Skeletal muscle tissue (tissue), 4 donors: ENCODE results near the gene CD4. TPM values are rescaled to one million over a fixed set of nuclear protein-coding genes. Genes with fewer than 3 reads are reported as not detected.

ENCODE experiments used
- H3K27ac ChIP-seq: one replicate; pipeline ENCODE4 v1.7.0; 2013; ENCODE audit warnings: mild to moderate bottlenecking, low read depth, low read length, inconsistent platforms
- H3K27me3 ChIP-seq, 3 donors: one replicate each; pipeline ENCODE4 v1.7.0; 2013; ENCODE audit warnings: low read length in 3 of 3; ENCODE audit not compliant: control insufficient read depth in 3 of 3, insufficient read depth in 3 of 3
- H3K36me3 ChIP-seq, 3 donors: one replicate each; pipeline ENCODE4 v1.7.0; 2013; ENCODE audit warnings: low read length in 3 of 3; ENCODE audit not compliant: control insufficient read depth in 3 of 3, insufficient read depth in 3 of 3
- H3K4me1 ChIP-seq, 3 donors: one replicate each; pipeline ENCODE4 v1.7.0; 2013; ENCODE audit warnings: low read length in 3 of 3, mild to moderate bottlenecking in 3 of 3; ENCODE audit not compliant: control insufficient read depth in 3 of 3, insufficient read depth in 3 of 3
- H3K4me3 ChIP-seq, 3 donors: one replicate each; pipeline ENCODE4 v1.7.0; 2013; ENCODE audit warnings: low read length in 3 of 3
- H3K9ac ChIP-seq, 3 donors: one replicate each; pipeline ENCODE4 v1.7.0; 2013; ENCODE audit warnings: low read length in 3 of 3, mild to moderate bottlenecking in 3 of 3, moderate library complexity in 2 of 3, low read depth in 1 of 3
- H3K9me3 ChIP-seq, 3 donors: one replicate each; pipeline ENCODE4 v1.7.0; 2013; ENCODE audit warnings: low read length in 3 of 3; ENCODE audit not compliant: control insufficient read depth in 3 of 3
- total RNA-seq: library from RNA; depleted of rRNA; stranded (reverse); fragments of >200 nt; gene quantifications from one replicate; pipeline ENCODE4 v1.2.3, GENCODE V29; 2014
- donor health status: Osteomylitis.

Gene CD4
- total RNA-seq, 1 donor from 2014 or later = 6.8 TPM

GRCh38 chr12:6752167-6752920 lies 37.0 kb upstream of the CD4 start:
- H3K36me3 ChIP-seq = peaks cover 40 to 46% (median 44%) of the 10 kb centered on the region in 3 donors
- peak overlapping the region; percentile 96 to 98 (median 97) for H3K4me3 ChIP-seq
- H3K27me3 ChIP-seq = no peaks in the 10 kb centered on the region
- H3K4me1 ChIP-seq = peaks cover 11 to 18% (median 14%) of the 10 kb centered on the region in 3 donors
- H3K27ac ChIP-seq = peak overlapping the region; percentile 100
- no peaks in the 10 kb centered on the region for H3K9me3 ChIP-seq
- H3K9ac ChIP-seq = peak overlapping the region; percentile 97 to 99 (median 99)

DNA sequence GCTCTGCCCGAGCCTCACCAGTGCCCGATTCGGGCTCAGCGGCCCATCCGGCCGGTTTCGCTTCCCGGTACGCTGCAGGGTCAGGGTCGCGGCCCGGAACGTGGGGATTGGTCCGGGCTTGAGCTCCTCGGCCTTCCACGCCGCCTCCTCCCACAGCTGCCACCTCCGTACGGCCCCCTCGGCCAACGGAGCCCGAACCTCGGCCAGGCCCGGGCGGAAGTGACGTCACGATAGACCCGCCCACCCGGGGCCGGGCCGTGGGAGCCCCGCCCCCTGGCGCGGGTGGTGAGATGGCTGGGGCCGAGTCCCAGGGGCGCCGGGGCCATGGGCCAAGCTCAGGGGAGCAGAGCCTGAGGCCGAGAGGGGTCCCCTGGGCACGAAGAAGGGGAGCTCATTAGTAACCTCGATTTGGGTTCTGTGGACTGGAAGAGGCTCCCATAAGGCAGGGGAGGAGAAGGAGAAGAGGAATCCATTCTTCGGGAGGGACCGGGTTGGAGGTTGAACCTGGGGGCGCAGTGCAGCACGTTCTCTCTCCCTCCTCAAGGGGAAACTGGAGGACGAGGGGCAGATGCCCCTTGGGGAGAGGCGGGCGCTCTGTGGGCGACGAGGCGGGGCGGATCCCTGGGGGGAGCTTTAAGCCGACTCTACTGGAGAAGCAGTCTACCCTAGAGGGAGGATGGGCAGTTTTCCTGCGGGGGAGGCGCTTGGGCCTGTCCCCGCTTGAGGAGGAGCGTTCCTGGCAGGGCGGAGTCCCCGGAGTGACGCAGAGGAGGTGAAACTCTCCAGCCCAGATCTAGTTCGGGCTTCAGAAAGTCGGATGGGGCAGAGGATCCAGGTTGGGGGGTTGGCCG lies 36.2 kb upstream of the CD4 start, which contains the start of gene MLF2:
TSS of gene MLF2 (minus strand) at position 221 of the 851 bp plus-strand sequence. CDS start 807 bp downstream, outside the sequence.
- no peaks in the 10 kb centered on the region for H3K9me3 ChIP-seq
- no peaks in the 10 kb centered on the region for H3K27me3 ChIP-seq
- H3K36me3 ChIP-seq = peaks cover 32 to 38% (median 36%) of the 10 kb centered on the region in 3 donors
- peak within 1 kb of the TSS; percentile 99 for H3K9ac ChIP-seq
- H3K4me1 ChIP-seq = peaks cover 11 to 18% (median 14%) of the 10 kb centered on the region in 3 donors
- peak within 1 kb of the TSS; percentile 100 for H3K27ac ChIP-seq
- H3K4me3 ChIP-seq = peak within 1 kb of the TSS; percentile 96 to 98 (median 97)

- peak overlapping the region; percentile 99 for H3K9ac ChIP-seq
- no peaks in the 10 kb centered on the region for H3K27me3 ChIP-seq
- peaks cover 11 to 18% (median 14%) of the 10 kb centered on the region in 3 donors for H3K4me1 ChIP-seq
- H3K9me3 ChIP-seq = no peaks in the 10 kb centered on the region
- H3K36me3 ChIP-seq = peaks cover 25 to 32% (median 29%) of the 10 kb centered on the region in 3 donors
- peak overlapping the region; percentile 100 for H3K27ac ChIP-seq
- H3K4me3 ChIP-seq = peak overlapping the region; percentile 31 to 98 (median 38)
These were observed 35.5 kb upstream of the CD4 start for GRCh38 chr12:6753772-6754356.

DNA sequence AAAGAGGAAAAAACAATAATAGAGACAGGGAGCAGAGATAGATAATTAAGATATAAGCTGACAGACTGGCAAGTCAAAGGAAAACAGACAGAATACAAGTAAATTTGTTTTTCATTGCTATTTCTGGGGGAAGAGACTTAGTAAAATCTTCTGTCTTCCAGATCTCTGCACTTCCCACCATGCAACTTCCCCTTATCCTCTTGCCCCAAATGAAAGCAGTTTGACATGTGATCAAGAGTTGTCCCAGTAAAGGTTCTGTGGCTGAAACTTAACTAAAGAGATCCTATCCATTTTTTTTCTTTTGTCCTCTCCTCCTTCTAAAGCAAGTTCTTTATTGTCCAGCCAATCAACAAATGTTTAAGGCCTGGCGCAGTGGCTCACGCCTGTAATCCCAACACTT lies 34.9 kb upstream of the CD4 start:
- Histone ChIP-seq H3K36me3 (peaks cover 20 to 27% (median 24%) of the 10 kb centered on the region in 3 donors), H3K9me3 (no peaks in the 10 kb centered on the region), H3K27me3 (no peaks in the 10 kb centered on the region), H3K4me1 (peaks cover 11 to 18% (median 14%) of the 10 kb centered on the region in 3 donors), H3K27ac (peak overlapping the region; percentile 100), H3K9ac (no peak overlapping the region), H3K4me3 (no peak overlapping the region)

GRCh38 chr12:6757028-6757690 lies 32.2 kb upstream of the CD4 start:
- peaks cover 0 to under 1% (median 0%) of the 10 kb centered on the region in 3 donors for H3K36me3 ChIP-seq
- no peak overlapping the region for H3K27ac ChIP-seq
- peaks cover 7 to 13% (median 9%) of the 10 kb centered on the region in 3 donors for H3K4me1 ChIP-seq
- no peak overlapping the region for H3K9ac ChIP-seq
- no peak overlapping the region for H3K4me3 ChIP-seq
- H3K9me3 ChIP-seq = no peaks in the 10 kb centered on the region
- no peaks in the 10 kb centered on the region for H3K27me3 ChIP-seq

GRCh38 chr12:6758506-6759095 lies 30.7 kb upstream of the CD4 start:
- peaks cover 7 to 11% (median 9%) of the 10 kb centered on the region in 3 donors for H3K4me1 ChIP-seq
- H3K9me3 ChIP-seq = no peaks in the 10 kb centered on the region
- no peaks in the 10 kb centered on the region for H3K36me3 ChIP-seq
- H3K27ac ChIP-seq = no peak overlapping the region
- H3K9ac ChIP-seq = no peak overlapping the region
- H3K4me3 ChIP-seq = no peak overlapping the region
- no peaks in the 10 kb centered on the region for H3K27me3 ChIP-seq

GRCh38 chr12:6759741-6760140 lies 29.6 kb upstream of the CD4 start:
- Histone ChIP-seq H3K27ac (no peak overlapping the region), H3K36me3 (no peaks in the 10 kb centered on the region), H3K9ac (no peak overlapping the region), H3K4me3 (no peak overlapping the region), H3K4me1 (peaks cover 8 to 15% (median 10%) of the 10 kb centered on the region in 3 donors), H3K27me3 (no peaks in the 10 kb centered on the region), H3K9me3 (no peaks in the 10 kb centered on the region)

DNA sequence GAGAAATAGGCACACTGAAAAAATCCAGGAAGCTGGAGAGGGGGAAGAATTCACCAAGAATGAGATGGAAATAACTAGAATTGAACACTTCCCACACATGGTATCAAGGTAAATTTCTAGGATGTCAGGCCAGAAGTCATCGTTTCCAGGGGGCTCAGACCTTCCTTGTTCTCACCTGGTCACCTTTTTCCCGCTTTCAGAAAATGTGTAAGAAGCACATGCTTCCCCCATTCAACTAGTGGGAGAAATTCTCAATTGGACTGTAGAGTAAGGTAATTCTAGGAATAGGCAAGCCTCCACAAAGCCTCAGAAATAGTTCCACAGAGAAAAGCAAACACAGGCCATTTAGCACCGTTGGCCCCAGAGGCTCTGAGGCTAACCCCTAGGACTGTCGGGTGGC lies 25.9 kb upstream of the CD4 start:
- peak overlapping the region in 1 of 3 donors; percentile 56 for H3K4me3 ChIP-seq
- peak overlapping the region; percentile 87 for H3K27ac ChIP-seq
- peaks cover 25 to 36% (median 28%) of the 10 kb centered on the region in 3 donors for H3K4me1 ChIP-seq
- peaks cover 0 to 5% (median 0%) of the 10 kb centered on the region in 3 donors for H3K27me3 ChIP-seq
- H3K9me3 ChIP-seq = no peaks in the 10 kb centered on the region
- H3K9ac ChIP-seq = peak overlapping the region; percentile 33 to 69 (median 48)
- no peaks in the 10 kb centered on the region for H3K36me3 ChIP-seq
